GM19035 (cell line): ENCODE results near the gene MEMO1.

ENCODE experiments used
- ATAC-seq: cut with Tn5 transposase; IDR thresholded peaks from one replicate; pipeline ENCODE4 v1.9.1; 2021; ENCODE audit not compliant: unreplicated experiment

The MEMO1 gene

GRCh38 chr2:31835450-31835849 is 175.4 kb downstream of the MEMO1 start:
- no peak for ATAC-seq

- ATAC-seq: no peak
These were observed 178.4 kb downstream of the MEMO1 start for GRCh38 chr2:31832363-31832762.

DNA sequence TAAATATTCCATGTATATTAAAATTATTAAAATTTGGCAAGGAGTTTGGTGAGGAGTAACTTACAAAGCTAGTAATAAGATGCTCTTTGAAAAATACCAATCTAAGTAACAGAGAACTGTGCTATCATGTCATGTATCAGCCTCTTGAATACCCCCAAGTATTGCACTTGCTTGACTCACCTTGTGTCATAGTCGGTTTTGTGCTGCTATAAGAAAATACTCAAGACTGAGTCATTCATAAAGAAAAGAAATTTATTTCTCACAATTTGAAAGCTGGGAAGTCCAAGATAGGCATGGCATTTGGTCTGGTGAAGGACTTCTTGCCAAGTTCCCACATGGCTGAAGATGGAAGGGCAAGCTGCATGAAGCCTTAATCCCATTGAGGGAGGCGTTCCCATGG is 179.2 kb downstream of the MEMO1 start:
- ATAC-seq: no peak

- no peak for ATAC-seq
These were observed 181.9 kb downstream of the MEMO1 start for GRCh38 chr2:31828891-31829290.

DNA sequence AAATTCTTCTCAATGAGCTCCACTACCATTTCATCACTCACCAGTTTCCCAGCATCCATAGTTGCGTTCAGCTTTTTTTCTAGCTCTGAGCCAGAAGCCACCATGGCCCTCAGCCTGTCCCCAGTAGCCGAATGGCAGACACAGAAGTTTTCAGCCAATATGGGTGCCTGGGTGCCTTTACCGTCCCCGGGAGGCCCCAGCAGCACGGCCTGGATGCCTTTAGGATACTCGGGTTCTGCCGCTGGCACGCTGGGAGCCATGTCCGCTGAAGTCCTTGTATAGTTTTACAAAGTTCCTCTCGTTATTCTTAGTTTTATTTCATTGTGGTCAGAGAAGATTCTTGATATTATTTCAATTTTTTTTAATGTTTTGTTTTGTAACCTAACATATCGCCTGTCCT is 187.2 kb downstream of the MEMO1 start:
- ATAC-seq: no peak

GRCh38 chr2:31822587-31822986 is 188.2 kb downstream of the MEMO1 start:
- no peak for ATAC-seq
